Smooth muscle cell of the brain vasculature (primary cell): ENCODE measurements around the gene PSRC1.

ENCODE experiments used
- DNase-seq: peaks from one replicate; pipeline ENCODE4 v3.0.0-alpha.2; 2012; ENCODE audit warnings: low read depth, low spot score

Gene PSRC1

DNA sequence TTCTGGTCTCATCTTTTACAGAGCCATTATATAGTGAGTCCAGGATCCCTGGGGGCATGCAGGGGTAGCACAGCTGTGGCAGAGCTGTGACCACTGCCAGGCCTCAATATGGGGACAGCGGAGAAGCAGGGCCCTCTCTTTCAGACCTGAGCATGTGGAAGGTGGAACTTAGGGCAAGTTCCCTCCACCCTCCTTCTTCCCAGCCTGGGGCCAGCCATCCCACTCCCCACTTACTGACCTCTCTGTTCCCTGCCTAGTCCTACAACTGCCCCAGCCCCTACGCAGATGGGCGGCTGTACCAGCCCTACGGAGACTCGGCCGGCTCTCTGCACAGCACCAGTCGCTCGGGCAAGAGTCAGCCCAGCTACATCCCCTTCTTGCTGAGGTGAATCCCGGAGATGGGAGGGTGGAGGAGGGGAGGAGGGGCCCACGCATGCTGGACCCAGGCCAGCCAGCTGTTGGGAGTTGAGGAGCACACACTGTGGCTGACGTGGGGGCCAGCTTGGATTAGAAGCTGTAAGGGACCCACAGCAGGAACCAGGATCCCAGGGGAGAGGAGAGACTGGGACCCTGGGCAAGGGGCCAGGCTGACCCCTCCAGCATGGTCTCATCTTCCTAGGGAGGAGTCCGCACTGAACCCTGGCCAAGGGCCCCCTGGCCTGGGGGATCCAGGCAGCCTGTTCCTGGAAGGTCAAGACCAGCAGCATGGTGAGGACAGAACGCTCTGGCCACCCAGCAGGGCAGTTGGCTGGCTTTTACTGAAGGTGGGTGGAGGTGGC is 10.7 kb downstream of the PSRC1 start:
- DNase-seq, result no peak

GRCh38 chr1:109271458-109271857 is 11.5 kb downstream of the PSRC1 start:
- DNase-seq, result no peak

GRCh38 chr1:109270623-109271317 is 12.2 kb downstream of the PSRC1 start:
- DNase-seq, result no peak

DNA sequence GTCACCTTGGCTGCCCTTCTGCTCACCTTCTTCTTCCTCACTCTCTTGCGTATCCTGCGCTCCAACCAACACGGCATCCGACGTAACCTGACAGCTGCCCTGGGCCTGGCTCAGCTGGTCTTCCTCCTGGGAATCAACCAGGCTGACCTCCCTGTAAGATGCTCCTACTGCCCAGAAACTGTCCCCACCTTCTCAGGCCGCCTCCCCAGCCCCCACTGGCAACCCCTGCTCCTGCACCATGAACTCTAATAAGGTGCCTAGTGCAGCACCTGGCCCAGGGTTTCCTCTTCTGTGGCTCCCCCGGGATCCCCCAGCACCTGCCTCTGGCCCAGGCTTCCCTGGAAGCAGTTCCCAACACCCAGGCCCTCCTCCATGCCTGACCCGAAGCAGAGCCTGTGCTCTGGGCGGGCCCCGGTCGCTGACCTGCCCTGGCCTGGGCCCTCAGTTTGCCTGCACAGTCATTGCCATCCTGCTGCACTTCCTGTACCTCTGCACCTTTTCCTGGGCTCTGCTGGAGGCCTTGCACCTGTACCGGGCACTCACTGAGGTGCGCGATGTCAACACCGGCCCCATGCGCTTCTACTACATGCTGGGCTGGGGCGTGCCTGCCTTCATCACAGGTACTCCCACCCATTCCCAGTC is 12.8 kb downstream of the PSRC1 start:
- no peak for DNase-seq

DNA sequence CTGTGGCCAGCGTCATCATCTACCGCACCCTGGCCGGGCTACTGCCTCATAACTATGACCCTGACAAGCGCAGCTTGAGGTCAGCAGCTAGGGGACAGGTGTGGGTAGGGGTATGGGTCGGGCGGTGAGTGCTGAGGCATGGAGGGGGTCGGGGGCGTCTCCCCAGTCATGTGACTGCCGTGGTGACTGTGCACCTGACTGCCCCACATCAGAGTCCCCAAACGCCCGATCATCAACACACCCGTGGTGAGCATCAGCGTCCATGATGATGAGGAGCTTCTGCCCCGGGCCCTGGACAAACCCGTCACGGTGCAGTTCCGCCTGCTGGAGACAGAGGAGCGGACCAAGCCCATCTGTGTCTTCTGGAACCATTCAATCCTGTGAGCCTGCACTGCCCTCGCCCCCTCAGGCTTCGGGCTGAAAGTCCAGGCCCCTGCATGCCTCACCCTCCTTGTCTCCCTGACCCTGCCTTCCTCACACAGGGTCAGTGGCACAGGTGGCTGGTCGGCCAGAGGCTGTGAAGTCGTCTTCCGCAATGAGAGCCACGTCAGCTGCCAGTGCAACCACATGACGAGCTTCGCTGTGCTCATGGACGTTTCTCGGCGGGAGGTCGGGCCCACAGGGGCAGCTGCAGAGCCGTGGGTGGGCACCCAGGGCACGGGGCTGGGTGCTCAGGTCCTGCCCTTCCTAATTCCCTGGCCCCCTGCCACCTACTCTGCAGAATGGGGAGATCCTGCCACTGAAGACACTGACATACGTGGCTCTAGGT is 13.5 kb downstream of the PSRC1 start:
- DNase-seq, result no peak

GRCh38 chr1:109268431-109269211 is 14.3 kb downstream of the PSRC1 start:
- DNase-seq, result no peak

DNA sequence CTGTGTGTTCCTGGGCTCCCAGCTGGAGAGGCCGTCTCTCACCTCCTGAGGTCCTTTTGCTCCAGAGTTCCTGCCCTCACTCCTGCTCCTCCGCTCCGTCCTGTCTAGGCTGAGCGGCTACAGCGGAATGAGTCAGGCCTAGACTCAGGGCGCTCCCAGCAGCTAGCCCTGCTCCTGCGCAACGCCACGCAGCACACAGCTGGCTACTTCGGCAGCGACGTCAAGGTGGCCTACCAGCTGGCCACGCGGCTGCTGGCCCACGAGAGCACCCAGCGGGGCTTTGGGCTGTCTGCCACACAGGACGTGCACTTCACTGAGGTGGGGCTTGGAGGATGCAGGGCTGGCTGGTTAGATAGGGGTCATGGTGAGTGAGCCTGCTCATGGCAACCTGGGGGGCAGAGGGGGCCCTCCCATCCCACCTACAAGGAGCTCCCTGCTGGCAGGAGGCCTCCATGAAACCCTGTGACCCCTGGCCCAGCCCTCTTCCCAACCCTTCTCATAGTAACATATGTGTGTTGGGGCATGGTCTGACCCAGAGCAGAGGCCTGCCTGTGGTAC is 15.1 kb downstream of the PSRC1 start:
- no peak for DNase-seq

DNA sequence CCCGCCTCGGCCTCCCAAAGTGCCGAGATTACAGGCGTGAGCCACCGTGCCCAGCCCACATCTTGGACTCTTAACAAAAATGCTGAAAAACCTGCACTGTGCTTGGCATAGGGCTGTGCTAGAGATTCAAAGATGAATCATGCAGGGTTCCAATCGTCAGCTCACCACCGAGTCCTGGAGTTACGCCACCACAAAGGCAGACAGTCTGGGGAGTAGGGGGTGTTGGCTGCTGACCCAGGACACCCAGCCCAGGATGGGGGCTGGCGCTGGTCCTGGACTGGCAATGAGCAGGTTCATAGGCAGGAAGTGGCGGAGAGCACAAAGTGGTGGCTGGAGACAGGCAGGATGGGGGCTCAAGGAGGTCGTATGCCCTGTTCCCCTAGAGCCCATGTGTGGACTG is 16.0 kb downstream of the PSRC1 start:
- no peak for DNase-seq

DNA sequence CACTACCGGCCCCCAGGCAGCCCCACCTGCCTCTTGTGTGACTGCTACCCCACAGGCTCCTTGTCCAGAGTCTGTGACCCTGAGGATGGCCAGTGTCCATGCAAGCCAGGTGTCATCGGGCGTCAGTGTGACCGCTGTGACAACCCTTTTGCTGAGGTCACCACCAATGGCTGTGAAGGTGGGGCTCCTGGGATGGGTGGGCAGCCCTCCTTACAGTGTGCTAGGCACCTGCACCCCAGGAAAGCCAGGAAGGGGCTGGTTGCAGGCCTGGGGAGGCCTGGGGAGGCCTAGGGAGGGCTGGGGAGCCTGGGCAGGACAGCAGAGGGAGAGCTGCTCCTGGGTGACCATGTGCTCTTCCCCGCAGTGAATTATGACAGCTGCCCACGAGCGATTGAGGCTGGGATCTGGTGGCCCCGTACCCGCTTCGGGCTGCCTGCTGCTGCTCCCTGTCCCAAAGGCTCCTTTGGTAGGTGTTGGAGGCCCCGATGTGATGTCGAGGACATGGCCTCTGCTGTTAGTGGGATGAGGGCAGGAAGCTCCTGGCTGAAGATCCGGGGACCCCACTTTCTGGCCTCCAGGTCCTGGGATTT is 17.1 kb downstream of the PSRC1 start:
- no peak for DNase-seq

- DNase-seq, result no peak
These were observed 17.9 kb downstream of the PSRC1 start for GRCh38 chr1:109265016-109265415.

GRCh38 chr1:109264379-109264755 is 18.6 kb downstream of the PSRC1 start:
- DNase-seq, result no peak

- no peak for DNase-seq
These were observed 19.2 kb downstream of the PSRC1 start for GRCh38 chr1:109263597-109264378.

DNA sequence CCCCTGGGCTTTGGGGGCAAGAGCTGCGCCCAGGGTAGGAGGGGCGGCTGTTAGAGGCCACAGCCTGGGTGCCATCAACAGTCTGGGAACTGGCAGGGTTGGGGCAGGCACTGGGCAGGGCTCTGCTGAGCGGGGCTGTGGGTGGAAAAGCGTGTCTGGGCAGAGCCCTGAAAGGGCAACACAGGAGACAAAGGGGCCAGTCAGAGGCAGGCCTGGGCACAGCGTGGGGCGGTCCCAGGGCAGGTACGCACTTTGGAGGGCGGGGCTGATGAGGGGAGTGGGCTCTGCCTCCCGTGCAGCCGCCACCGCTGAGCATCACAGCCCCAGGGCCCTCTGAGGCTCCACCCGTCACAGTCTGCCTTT is 19.7 kb downstream of the PSRC1 start:
- no peak for DNase-seq

GRCh38 chr1:109262231-109263055 is 20.5 kb downstream of the PSRC1 start:
- DNase-seq, result no peak

GRCh38 chr1:109261578-109261977 is 21.4 kb downstream of the PSRC1 start:
- no peak for DNase-seq

DNA sequence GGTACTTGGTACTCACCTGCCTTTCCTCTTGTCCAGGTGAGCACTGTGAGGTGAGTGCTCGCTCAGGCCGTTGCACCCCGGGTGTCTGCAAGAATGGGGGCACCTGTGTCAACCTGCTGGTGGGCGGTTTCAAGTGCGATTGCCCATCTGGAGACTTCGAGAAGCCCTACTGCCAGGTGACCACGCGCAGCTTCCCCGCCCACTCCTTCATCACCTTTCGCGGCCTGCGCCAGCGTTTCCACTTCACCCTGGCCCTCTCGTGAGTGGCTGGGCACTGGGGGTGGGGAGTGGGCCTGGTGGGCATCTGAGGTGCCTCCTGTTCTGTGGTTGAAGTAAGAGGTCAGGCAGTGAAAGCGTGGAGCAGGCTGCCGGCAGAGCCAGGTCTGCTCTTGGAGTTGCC is 21.9 kb downstream of the PSRC1 start:
- no peak for DNase-seq

- DNase-seq, result no peak
These were observed 23.0 kb downstream of the PSRC1 start for GRCh38 chr1:109259674-109260557.
